K562 (cell line): ENCODE measurements around the gene ALPK1.

ENCODE experiments used
- FOXM1 ChIP-seq, 2 experiments: fragments of 450-650 bp in 1 of 2; sonication (generic) in 1 of 2; formaldehyde crosslinking in 1 of 2; IDR thresholded peaks; 2 replicates each; pipeline versions ENCODE4 v1.6.1 to v1.9.0; 2017 to 2022; ENCODE audit warnings: low read depth in 2 of 2, mild to moderate bottlenecking in 2 of 2, missing genetic modification reagents in 1 of 2, moderate library complexity in 1 of 2
- KLF6 ChIP-seq: fragments of 250-450 bp; sonication (Bioruptor Pico); IDR thresholded peaks from 2 replicates; pipeline ENCODE4 v1.4.0; 2020; ENCODE audit warnings: mild to moderate bottlenecking, moderate library complexity, borderline replicate concordance
- POLR2A ChIP-seq: fragments of 450-650 bp; conservative IDR thresholded peaks from 2 replicates; pipeline ENCODE4 v1.6.1; 2016
- SIN3B ChIP-seq: fragments of 450-650 bp; IDR thresholded peaks from 2 replicates; pipeline ENCODE4 v1.6.1; 2017; ENCODE audit warnings: low read depth, mild to moderate bottlenecking, moderate library complexity
- TF ChIP-seq, protein P1 (sequence below), 2 experiments: fragments of 150-350 bp in 1 of 2; IDR thresholded peaks; 2 replicates each; pipeline ENCODE4 v1.6.1; 2012 to 2016; ENCODE audit warnings: low read depth in 2 of 2, low read length in 2 of 2, mild to moderate bottlenecking in 1 of 2, moderate library complexity in 1 of 2
- TF ChIP-seq, protein P2 (sequence below): sonication (generic); formaldehyde crosslinking; IDR thresholded peaks from 2 replicates; pipeline ENCODE4 v1.8.0; 2023; ENCODE audit warnings: missing genetic modification reagents, mild to moderate bottlenecking, borderline replicate concordance

DNA sequence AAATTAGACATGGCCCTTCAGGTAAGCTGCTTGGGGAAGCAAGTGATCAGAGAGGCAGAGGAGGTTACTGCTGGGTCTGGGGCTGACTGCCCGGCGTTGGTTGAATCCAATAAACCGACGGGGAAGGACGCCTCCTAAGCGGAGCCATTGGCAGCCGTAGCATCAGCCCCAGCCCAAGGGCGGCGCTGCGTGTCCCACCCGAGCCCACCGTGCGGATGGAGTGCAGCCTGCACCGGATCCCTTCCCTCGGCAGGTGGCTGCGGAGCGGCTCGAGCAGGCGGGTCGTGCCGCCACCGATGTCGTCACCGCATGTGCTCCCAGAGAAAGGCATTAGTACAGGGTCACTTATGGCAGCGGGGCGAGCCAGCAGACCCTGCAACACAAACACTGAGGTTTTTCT, 82.1 kb downstream of the ALPK1 start:
- TF ChIP-seq SIN3B (no peak), POLR2A (no peak), FOXM1 (IDR thresholded peaks at IDR 0.05; ENCODE audit: low read depth) (no peak), FOXM1 (CRISPR knock-in tag; IDR thresholded peaks at IDR 0.05; ENCODE audit: low read depth) (no peak), KLF6 (CRISPR knock-in tag) (no peak)
- TF ChIP-seq, protein P1, sequence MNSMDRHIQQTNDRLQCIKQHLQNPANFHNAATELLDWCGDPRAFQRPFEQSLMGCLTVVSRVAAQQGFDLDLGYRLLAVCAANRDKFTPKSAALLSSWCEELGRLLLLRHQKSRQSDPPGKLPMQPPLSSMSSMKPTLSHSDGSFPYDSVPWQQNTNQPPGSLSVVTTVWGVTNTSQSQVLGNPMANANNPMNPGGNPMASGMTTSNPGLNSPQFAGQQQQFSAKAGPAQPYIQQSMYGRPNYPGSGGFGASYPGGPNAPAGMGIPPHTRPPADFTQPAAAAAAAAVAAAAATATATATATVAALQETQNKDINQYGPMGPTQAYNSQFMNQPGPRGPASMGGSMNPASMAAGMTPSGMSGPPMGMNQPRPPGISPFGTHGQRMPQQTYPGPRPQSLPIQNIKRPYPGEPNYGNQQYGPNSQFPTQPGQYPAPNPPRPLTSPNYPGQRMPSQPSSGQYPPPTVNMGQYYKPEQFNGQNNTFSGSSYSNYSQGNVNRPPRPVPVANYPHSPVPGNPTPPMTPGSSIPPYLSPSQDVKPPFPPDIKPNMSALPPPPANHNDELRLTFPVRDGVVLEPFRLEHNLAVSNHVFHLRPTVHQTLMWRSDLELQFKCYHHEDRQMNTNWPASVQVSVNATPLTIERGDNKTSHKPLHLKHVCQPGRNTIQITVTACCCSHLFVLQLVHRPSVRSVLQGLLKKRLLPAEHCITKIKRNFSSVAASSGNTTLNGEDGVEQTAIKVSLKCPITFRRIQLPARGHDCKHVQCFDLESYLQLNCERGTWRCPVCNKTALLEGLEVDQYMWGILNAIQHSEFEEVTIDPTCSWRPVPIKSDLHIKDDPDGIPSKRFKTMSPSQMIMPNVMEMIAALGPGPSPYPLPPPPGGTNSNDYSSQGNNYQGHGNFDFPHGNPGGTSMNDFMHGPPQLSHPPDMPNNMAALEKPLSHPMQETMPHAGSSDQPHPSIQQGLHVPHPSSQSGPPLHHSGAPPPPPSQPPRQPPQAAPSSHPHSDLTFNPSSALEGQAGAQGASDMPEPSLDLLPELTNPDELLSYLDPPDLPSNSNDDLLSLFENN (IDR thresholded peaks at IDR 0.05; ENCODE audit: low read depth in 2 of 2, low read length in 2 of 2): no peak
- TF ChIP-seq, protein P2, sequence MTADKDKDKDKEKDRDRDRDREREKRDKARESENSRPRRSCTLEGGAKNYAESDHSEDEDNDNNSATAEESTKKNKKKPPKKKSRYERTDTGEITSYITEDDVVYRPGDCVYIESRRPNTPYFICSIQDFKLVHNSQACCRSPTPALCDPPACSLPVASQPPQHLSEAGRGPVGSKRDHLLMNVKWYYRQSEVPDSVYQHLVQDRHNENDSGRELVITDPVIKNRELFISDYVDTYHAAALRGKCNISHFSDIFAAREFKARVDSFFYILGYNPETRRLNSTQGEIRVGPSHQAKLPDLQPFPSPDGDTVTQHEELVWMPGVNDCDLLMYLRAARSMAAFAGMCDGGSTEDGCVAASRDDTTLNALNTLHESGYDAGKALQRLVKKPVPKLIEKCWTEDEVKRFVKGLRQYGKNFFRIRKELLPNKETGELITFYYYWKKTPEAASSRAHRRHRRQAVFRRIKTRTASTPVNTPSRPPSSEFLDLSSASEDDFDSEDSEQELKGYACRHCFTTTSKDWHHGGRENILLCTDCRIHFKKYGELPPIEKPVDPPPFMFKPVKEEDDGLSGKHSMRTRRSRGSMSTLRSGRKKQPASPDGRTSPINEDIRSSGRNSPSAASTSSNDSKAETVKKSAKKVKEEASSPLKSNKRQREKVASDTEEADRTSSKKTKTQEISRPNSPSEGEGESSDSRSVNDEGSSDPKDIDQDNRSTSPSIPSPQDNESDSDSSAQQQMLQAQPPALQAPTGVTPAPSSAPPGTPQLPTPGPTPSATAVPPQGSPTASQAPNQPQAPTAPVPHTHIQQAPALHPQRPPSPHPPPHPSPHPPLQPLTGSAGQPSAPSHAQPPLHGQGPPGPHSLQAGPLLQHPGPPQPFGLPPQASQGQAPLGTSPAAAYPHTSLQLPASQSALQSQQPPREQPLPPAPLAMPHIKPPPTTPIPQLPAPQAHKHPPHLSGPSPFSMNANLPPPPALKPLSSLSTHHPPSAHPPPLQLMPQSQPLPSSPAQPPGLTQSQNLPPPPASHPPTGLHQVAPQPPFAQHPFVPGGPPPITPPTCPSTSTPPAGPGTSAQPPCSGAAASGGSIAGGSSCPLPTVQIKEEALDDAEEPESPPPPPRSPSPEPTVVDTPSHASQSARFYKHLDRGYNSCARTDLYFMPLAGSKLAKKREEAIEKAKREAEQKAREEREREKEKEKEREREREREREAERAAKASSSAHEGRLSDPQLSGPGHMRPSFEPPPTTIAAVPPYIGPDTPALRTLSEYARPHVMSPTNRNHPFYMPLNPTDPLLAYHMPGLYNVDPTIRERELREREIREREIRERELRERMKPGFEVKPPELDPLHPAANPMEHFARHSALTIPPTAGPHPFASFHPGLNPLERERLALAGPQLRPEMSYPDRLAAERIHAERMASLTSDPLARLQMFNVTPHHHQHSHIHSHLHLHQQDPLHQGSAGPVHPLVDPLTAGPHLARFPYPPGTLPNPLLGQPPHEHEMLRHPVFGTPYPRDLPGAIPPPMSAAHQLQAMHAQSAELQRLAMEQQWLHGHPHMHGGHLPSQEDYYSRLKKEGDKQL: no peak
